Keratinocyte (primary cell): ENCODE measurements around the gene GAN. TPM values are rescaled to one million over a fixed set of nuclear protein-coding genes. Genes with fewer than 3 reads are reported as not detected.

ENCODE experiments used
- DNase-seq: peaks from one replicate; pipeline ENCODE4 v3.0.0-alpha.2; 2011; ENCODE audit warnings: low read depth, missing footprints, low spot score
- FAIRE-seq: peaks from 2 replicates; lab custom pipeline; 2011; peaks lifted over from hg19 to GRCh38; lab: Jason Lieb, UNC
- H2AFZ ChIP-seq: 2 replicates; pipeline ENCODE4 v1.6.0; 2012; ENCODE audit warnings: low read length, control low read depth, inconsistent platforms; ENCODE audit not compliant: control insufficient read depth
- H3K27ac ChIP-seq: 2 replicates; pipeline ENCODE4 v1.5.1; 2011; ENCODE audit warnings: low read length; ENCODE audit not compliant: control insufficient read depth, insufficient read depth
- H3K27me3 ChIP-seq: 3 replicates; pipeline ENCODE4 v1.6.0; 2011; ENCODE audit warnings: low read length; ENCODE audit not compliant: control insufficient read depth, insufficient read depth; ENCODE audit errors: extremely low read depth
- H3K36me3 ChIP-seq, 2 experiments: 2 replicates in 1 of 2; 3 replicates in 1 of 2; pipeline ENCODE4 v1.5.1; 2011; ENCODE audit warnings: low read length in 2 of 2, mild to moderate bottlenecking in 1 of 2; ENCODE audit not compliant: control insufficient read depth in 2 of 2, insufficient read depth in 2 of 2; ENCODE audit errors: extremely low read depth in 1 of 2
- H3K4me1 ChIP-seq: 3 replicates; pipeline ENCODE4 v1.5.1; 2011; ENCODE audit warnings: low read length; ENCODE audit not compliant: control insufficient read depth, insufficient read depth; ENCODE audit errors: extremely low read depth
- H3K4me2 ChIP-seq: 3 replicates; pipeline ENCODE4 v1.6.0; 2011; ENCODE audit warnings: low read depth, low read length; ENCODE audit not compliant: control insufficient read depth, insufficient read depth; ENCODE audit errors: extremely low read depth
- H3K4me3 ChIP-seq, 3 experiments: fragments of 200-600 bp in 1 of 3; sonication (generic) in 1 of 3; 2 replicates in 2 of 3; 3 replicates in 1 of 3; pipeline ENCODE4 v1.5.1; 2011 to 2016; ENCODE audit warnings: low read length in 3 of 3, mild to moderate bottlenecking in 3 of 3, control low read depth in 2 of 3, inconsistent platforms in 1 of 3, low read depth in 1 of 3, mixed read lengths in 1 of 3, mixed run types in 1 of 3, moderate library complexity in 1 of 3; ENCODE audit not compliant: control insufficient read depth in 2 of 3, insufficient read depth in 2 of 3; ENCODE audit errors: extremely low read depth in 1 of 3
- H3K79me2 ChIP-seq: 2 replicates; pipeline ENCODE4 v1.6.0; 2012; ENCODE audit warnings: low read length; ENCODE audit not compliant: control insufficient read depth, insufficient read depth
- H3K9ac ChIP-seq: 3 replicates; pipeline ENCODE4 v1.6.0; 2011; ENCODE audit warnings: low read length; ENCODE audit not compliant: control insufficient read depth, insufficient read depth; ENCODE audit errors: extremely low read depth
- H3K9me1 ChIP-seq: 3 replicates; pipeline ENCODE4 v1.6.0; 2011; ENCODE audit warnings: low read length; ENCODE audit not compliant: control insufficient read depth, insufficient read depth; ENCODE audit errors: extremely low read depth
- H3K9me3 ChIP-seq: 2 replicates; pipeline ENCODE4 v1.5.1; 2012; ENCODE audit warnings: low read depth, low read length; ENCODE audit not compliant: control insufficient read depth
- H4K20me1 ChIP-seq: 3 replicates; pipeline ENCODE4 v1.6.0; 2011; ENCODE audit warnings: low read length; ENCODE audit not compliant: control insufficient read depth, insufficient read depth; ENCODE audit errors: extremely low read depth
- EZH2 ChIP-seq: IDR thresholded peaks from one replicate; pipeline ENCODE4 v1.6.1; 2012; ENCODE audit warnings: inconsistent platforms, mild to moderate bottlenecking, low read length, moderate library complexity
- dilution Hi-C: fragments of 300-500 bp; cut with MboI; formaldehyde crosslinking; loops from one replicate; pipeline ENCODE4 v1.7.0; 2020; ENCODE audit warnings: low sequenced_read_pairs; ENCODE audit not compliant: extremely low pct_ligation_motif_present
- polyA plus RNA-seq, 5 experiments: library from polyadenylated mRNA; depleted of rRNA in 3 of 5; stranded (reverse) in 3 of 5; stranded (forward) in 1 of 5; unstranded in 1 of 5; fragments of >200 nt; gene quantifications; 1 replicate in 1 of 5; 2 replicates in 3 of 5; 3 replicates in 1 of 5; pipeline versions ENCODE4 v1.2.1 to v1.2.3, GENCODE V29; 2011 to 2012; ENCODE audit warnings: missing spikeins in 2 of 5, low read depth in 1 of 5, low replicate concordance in 1 of 5
- TF ChIP-seq, protein P1 (sequence below), 3 experiments: IDR thresholded peaks in 1 of 3; conservative IDR thresholded peaks in 1 of 3; optimal IDR thresholded peaks in 1 of 3; 2 replicates in 2 of 3; 3 replicates in 1 of 3; pipeline versions ENCODE3 to v1.5.1; 2011; ENCODE audit warnings: low read length in 3 of 3, mild to moderate bottlenecking in 3 of 3, moderate library complexity in 2 of 3, control low read depth in 1 of 3, inconsistent platforms in 1 of 3; ENCODE audit not compliant: insufficient read depth in 2 of 3; ENCODE audit errors: extremely low read depth in 1 of 3

GAN gene
- polyA plus RNA-seq, 1 donor (not counting 4 experiments of a cell fraction or from before 2014, with no cell fraction given) = 6.5 TPM

DNA sequence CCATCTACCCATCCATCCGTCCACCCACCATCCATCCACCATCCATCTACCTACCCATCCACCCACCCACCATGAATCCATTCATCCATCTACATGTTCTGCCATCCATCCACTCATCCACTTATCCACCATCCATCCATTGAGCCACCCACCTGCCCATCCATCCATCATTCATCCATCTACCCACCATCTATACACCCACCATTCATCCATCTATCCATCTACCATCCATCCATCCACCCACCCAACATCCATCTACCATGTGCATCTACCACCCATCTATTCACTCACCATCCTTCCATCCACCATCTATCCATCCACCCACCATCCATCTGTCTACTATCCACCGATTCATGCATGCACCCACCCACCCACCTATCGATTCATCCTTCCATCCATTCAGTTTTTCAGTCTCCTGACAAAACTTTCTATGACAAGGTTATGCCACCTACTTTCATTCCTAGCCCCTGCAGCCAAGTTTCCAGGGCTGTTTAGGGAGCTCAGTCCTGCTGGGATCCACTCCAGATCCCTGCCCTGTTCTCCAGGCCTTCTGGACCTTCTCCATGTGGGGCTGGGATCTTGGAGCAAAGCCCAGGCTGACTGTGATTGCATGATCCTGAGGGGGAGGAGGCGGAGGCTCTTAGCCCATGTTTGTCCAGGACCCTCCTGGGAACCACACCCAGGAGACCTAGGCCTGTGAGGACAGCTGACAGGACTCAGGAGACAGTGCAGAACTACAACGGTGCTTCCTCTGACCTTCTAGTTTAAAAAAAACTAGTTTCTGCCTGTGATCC lies 48.9 kb upstream of the GAN start:
- H3K36me3 ChIP-seq = no peaks in the 10 kb centered on the region
- H4K20me1 ChIP-seq = peaks cover 2% of the 10 kb centered on the region
- dilution Hi-C loops = no loop called here
- no peak overlapping the region for H3K9ac ChIP-seq
- H3K9me1 ChIP-seq = peaks cover 6% of the 10 kb centered on the region
- no peak overlapping the region for H3K27ac ChIP-seq
- H3K79me2 ChIP-seq = no peaks in the 10 kb centered on the region
- H2AFZ ChIP-seq = no peak overlapping the region
- no peak for FAIRE-seq
- H3K27me3 ChIP-seq = peaks cover 2% of the 10 kb centered on the region
- H3K4me2 ChIP-seq = peak overlapping the region; percentile 68
- H3K4me1 ChIP-seq = peaks cover 11% of the 10 kb centered on the region
- no peak for DNase-seq
- H3K9me3 ChIP-seq = no peaks in the 10 kb centered on the region
- TF ChIP-seq, protein P1, sequence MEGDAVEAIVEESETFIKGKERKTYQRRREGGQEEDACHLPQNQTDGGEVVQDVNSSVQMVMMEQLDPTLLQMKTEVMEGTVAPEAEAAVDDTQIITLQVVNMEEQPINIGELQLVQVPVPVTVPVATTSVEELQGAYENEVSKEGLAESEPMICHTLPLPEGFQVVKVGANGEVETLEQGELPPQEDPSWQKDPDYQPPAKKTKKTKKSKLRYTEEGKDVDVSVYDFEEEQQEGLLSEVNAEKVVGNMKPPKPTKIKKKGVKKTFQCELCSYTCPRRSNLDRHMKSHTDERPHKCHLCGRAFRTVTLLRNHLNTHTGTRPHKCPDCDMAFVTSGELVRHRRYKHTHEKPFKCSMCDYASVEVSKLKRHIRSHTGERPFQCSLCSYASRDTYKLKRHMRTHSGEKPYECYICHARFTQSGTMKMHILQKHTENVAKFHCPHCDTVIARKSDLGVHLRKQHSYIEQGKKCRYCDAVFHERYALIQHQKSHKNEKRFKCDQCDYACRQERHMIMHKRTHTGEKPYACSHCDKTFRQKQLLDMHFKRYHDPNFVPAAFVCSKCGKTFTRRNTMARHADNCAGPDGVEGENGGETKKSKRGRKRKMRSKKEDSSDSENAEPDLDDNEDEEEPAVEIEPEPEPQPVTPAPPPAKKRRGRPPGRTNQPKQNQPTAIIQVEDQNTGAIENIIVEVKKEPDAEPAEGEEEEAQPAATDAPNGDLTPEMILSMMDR (optimal IDR thresholded peaks at IDR 0.05 in 1 of 3, IDR thresholded peaks at IDR 0.05 in 1 of 3, conservative IDR thresholded peaks at IDR 0.05 in 1 of 3; ENCODE audit: extremely low read depth in 1 of 3, insufficient read depth in 2 of 3, low read length in 3 of 3) = no peak
- TF ChIP-seq EZH2 = no peak
- H3K4me3 ChIP-seq = no peak overlapping the region

DNA sequence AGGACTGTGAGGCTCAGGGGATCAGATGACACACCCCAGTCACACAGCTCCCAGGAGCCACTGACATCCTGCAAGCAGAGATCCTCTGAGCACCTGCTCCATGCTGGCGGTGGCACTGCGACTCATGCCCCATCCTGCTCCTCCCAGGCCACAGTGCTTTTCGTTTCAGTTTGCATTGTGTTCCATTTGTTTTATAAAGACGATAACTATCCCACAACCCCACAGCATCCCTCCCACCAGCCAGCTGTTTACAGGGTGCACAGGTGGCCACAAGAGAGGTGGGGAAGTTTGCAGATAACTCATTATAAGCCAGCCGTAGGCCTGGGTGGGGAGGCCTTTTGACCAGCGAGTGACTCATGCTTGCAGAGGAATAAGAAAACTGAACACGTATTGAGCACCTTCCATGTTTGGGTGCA lies 48.1 kb upstream of the GAN start:
- Histone ChIP-seq H3K79me2 (no peaks in the 10 kb centered on the region), H2AFZ (no peak overlapping the region), H3K4me2 (peak overlapping the region; percentile 68), H4K20me1 (peaks cover 2% of the 10 kb centered on the region), H3K9me1 (peaks cover 6% of the 10 kb centered on the region), H3K4me1 (peaks cover 11% of the 10 kb centered on the region), H3K36me3 (no peaks in the 10 kb centered on the region), H3K9me3 (no peaks in the 10 kb centered on the region), H3K4me3 (no peak overlapping the region), H3K27ac (no peak overlapping the region), H3K27me3 (peaks cover 2% of the 10 kb centered on the region), H3K9ac (no peak overlapping the region)
- DNase-seq (peak; percentile 28), FAIRE-seq (peak; percentile 79)
- TF ChIP-seq, protein P1 (optimal IDR thresholded peaks at IDR 0.05 in 1 of 3, IDR thresholded peaks at IDR 0.05 in 1 of 3, conservative IDR thresholded peaks at IDR 0.05 in 1 of 3; ENCODE audit: extremely low read depth in 1 of 3, insufficient read depth in 2 of 3, low read length in 3 of 3) = no peak
- TF ChIP-seq EZH2 = no peak
- dilution Hi-C loops = no loop called here
